Uterine smooth muscle cell (primary cell): ENCODE data around the gene EDA2R. TPM values are rescaled to one million over a fixed set of nuclear protein-coding genes. Genes with fewer than 3 reads are reported as not detected.

Experiments used
- total RNA-seq: library from RNA; depleted of rRNA; stranded (reverse); fragments of >200 nt; gene quantifications from 2 replicates; pipeline ENCODE4 v1.2.3, GENCODE V29; 2014

Gene EDA2R
- total RNA-seq = 12.6 and 17.9 TPM in 2 replicates

GRCh38 chrX:66638591-66639500 lies at the start of gene EDA2R:
EDA2R (minus strand) TSS chrX:66639078; CDS start chrX:66616020, 23,058 bp downstream.

